Occipital lobe (tissue), 2 donors: ENCODE measurements around the gene SFR1. TPM values are rescaled to one million over a fixed set of nuclear protein-coding genes. Genes with fewer than 3 reads are reported as not detected.
"Not testable (repeated sequence)": the region's sequence is repeated elsewhere in the genome, so short reads cannot be mapped to it uniquely, and the experiment has no call there.

ENCODE experiments used
- DNase-seq: peaks from one replicate; lab custom pipeline; 2025; lab: John Stamatoyannopoulos, UW
- total RNA-seq: library from RNA; depleted of rRNA; stranded (reverse); fragments of >200 nt; gene quantifications from one replicate; pipeline ENCODE4 v1.2.3, GENCODE V29; 2014

Gene SFR1
- total RNA-seq, 1 donor from 2014 or later: 20.1 TPM

GRCh38 chr10:104170610-104171254, 48.8 kb downstream of the SFR1 start:
- no peak for DNase-seq

- not testable (repeated sequence) for DNase-seq
Measured at GRCh38 chr10:104174136-104174535, 52.2 kb downstream of the SFR1 start.

Other genes with a start within 250 kb of the SFR1 start
- gene STN1, start 204.0 kb upstream of the SFR1 start, total RNA-seq: 3.1 TPM
- 76.7 TPM for gene SLK, start 155.0 kb upstream of the SFR1 start, total RNA-seq
- not detected for gene COL17A1, start 36.3 kb upstream of the SFR1 start, total RNA-seq
- 16.7 TPM for gene CFAP43, start 110.2 kb downstream of the SFR1 start, total RNA-seq
- 26.4 TPM for gene GSTO1, start 132.7 kb downstream of the SFR1 start, total RNA-seq
- 0.62 TPM for gene GSTO2, start 147.0 kb downstream of the SFR1 start, total RNA-seq
- gene ITPRIP, start 216.3 kb downstream of the SFR1 start, total RNA-seq: 1.6 TPM
- gene CFAP58, start 231.7 kb downstream of the SFR1 start, total RNA-seq: 0.62 TPM